NK-92 (cell line): ENCODE data around the gene LRRN3.

ENCODE experiments used
- DNase-seq: peaks from one replicate; lab custom pipeline; 2025; ENCODE audit not compliant: unreplicated experiment; lab: John Stamatoyannopoulos, UW

Gene LRRN3

GRCh38 chr7:111159426-111159825 is 68.5 kb downstream of the LRRN3 start:
- DNase-seq, result no peak

GRCh38 chr7:111160297-111160696 is 69.4 kb downstream of the LRRN3 start:
- DNase-seq, result no peak

- DNase-seq, result no peak
Measured at GRCh38 chr7:111162692-111163091, 71.8 kb downstream of the LRRN3 start.

GRCh38 chr7:111164442-111164841 is 73.5 kb downstream of the LRRN3 start:
- DNase-seq, result no peak

- DNase-seq, result no peak
Measured at GRCh38 chr7:111168182-111168581, 77.3 kb downstream of the LRRN3 start.

- no peak for DNase-seq
Measured at GRCh38 chr7:111172564-111173257, 81.8 kb downstream of the LRRN3 start.

GRCh38 chr7:111173528-111173927 is 82.6 kb downstream of the LRRN3 start:
- no peak for DNase-seq

- DNase-seq, result no peak
Measured at GRCh38 chr7:111173990-111174389, 83.1 kb downstream of the LRRN3 start.

GRCh38 chr7:111174510-111174909 is 83.6 kb downstream of the LRRN3 start:
- DNase-seq, result no peak
